Measurements from ENCODE around the gene CABP4.
"Not testable (repeated sequence)": the region's sequence is repeated elsewhere in the genome, so short reads cannot be mapped to it uniquely, and the experiment has no call there.

CABP4 gene

DNA sequence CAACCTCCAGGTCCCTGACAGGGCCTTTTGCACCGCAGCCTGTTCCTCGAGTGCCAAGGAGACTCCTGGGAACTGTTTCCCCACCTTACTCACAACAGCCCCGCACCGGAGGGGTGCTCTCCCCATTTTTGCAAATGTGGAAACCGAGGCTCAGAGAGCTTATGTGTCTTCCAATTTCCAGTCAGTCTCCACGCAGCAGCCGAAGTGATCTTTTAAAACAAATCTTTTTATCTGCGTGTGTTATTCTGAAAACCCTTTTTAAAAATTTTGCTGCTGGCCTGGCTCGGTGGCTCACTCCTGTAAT lies 14.3 kb downstream of the CABP4 start:
- DNase-seq (ENCODE audit: low spot score) (no peak), ATAC-seq (ENCODE audit: low read depth) (no peak)
- peak overlapping the region; percentile 93 for H3K4me3 ChIP-seq (ENCODE audit: severe bottlenecking)
- no peaks in the 10 kb centered on the region for H3K27me3 ChIP-seq (ENCODE audit: insufficient read depth, poor library complexity, severe bottlenecking)
- no peaks in the 10 kb centered on the region for H3K4me1 ChIP-seq (ENCODE audit: insufficient read depth, poor library complexity, severe bottlenecking)
- no peaks in the 10 kb centered on the region for H3K36me3 ChIP-seq (ENCODE audit: low read depth)
- TF ChIP-seq, protein P1, sequence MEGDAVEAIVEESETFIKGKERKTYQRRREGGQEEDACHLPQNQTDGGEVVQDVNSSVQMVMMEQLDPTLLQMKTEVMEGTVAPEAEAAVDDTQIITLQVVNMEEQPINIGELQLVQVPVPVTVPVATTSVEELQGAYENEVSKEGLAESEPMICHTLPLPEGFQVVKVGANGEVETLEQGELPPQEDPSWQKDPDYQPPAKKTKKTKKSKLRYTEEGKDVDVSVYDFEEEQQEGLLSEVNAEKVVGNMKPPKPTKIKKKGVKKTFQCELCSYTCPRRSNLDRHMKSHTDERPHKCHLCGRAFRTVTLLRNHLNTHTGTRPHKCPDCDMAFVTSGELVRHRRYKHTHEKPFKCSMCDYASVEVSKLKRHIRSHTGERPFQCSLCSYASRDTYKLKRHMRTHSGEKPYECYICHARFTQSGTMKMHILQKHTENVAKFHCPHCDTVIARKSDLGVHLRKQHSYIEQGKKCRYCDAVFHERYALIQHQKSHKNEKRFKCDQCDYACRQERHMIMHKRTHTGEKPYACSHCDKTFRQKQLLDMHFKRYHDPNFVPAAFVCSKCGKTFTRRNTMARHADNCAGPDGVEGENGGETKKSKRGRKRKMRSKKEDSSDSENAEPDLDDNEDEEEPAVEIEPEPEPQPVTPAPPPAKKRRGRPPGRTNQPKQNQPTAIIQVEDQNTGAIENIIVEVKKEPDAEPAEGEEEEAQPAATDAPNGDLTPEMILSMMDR (IDR thresholded peaks at IDR 0.05; ENCODE audit: poor library complexity, severe bottlenecking) = peak; percentile 32
- H3K9me3 ChIP-seq (ENCODE audit: severe bottlenecking) = no peaks in the 10 kb centered on the region
- H3K27ac ChIP-seq (ENCODE audit: poor library complexity, severe bottlenecking) = peak overlapping the region; percentile 76

DNA sequence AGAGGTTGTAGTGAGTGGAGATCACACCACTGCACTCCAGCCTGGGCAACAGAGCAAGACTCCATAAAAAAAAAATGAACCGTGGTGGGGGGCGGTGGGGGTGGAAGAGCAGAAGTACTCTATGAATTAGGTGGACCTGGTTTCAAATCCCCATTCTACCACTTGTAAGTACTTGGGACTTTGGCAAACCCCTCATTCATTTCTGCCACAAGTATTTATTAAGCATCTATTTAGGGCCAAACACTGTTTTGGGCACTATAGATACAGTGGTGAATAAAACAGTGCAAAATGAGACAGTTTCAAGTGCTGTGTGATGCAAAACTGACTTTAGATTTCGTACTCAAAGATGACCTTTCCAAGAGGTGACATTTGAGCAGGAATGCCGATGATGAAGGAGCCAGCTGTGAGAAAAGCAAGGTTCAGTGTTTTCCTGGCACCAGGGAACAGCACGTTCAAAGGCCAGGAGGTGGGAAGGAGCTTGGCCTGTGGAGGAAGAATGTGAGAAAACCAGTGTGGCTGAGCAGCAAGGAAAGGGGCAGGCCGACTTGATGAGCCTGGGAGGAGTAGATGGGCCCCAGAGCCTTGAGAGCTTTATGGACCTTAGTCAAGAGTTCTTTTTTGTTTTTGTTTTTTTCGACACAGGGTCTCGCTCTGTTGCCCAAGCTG lies 15.3 kb downstream of the CABP4 start:
- Histone ChIP-seq H3K4me3 (ENCODE audit: severe bottlenecking) (no peak overlapping the region), H3K36me3 (ENCODE audit: low read depth) (no peaks in the 10 kb centered on the region), H3K27me3 (ENCODE audit: insufficient read depth, poor library complexity, severe bottlenecking) (no peaks in the 10 kb centered on the region), H3K9me3 (ENCODE audit: severe bottlenecking) (no peaks in the 10 kb centered on the region), H3K27ac (ENCODE audit: poor library complexity, severe bottlenecking) (no peak overlapping the region), H3K4me1 (ENCODE audit: insufficient read depth, poor library complexity, severe bottlenecking) (no peaks in the 10 kb centered on the region)
- DNase-seq (ENCODE audit: low spot score) (no peak), ATAC-seq (ENCODE audit: low read depth) (no peak)
- TF ChIP-seq, protein P1 (IDR thresholded peaks at IDR 0.05; ENCODE audit: poor library complexity, severe bottlenecking) = no peak

DNA sequence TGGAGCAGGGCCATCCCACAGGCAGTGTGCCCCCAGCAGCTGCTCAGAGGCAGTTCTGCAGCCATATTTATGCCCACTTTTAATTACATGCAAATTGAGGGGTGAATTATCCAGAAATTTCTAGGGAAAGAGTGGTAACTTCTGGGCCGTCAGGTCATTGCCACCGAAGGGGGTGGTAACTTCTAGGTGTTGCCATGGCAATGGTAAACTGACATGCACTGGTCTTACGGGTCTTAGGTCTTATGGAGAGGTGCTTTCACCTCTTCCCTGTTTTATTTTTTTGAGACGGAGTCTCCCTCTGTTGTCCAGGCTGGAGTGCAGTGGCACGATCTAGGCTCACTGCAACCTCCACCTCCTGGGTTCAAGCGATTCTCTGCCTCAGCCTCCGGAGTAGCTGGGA lies 17.7 kb downstream of the CABP4 start:
- DNase-seq (ENCODE audit: low spot score) (no peak), ATAC-seq (ENCODE audit: low read depth) (no peak)
- TF ChIP-seq, protein P1 (IDR thresholded peaks at IDR 0.05; ENCODE audit: poor library complexity, severe bottlenecking) = no peak
- no peak overlapping the region for H3K27ac ChIP-seq (ENCODE audit: poor library complexity, severe bottlenecking)
- H3K36me3 ChIP-seq (ENCODE audit: low read depth) = no peaks in the 10 kb centered on the region
- H3K9me3 ChIP-seq (ENCODE audit: severe bottlenecking) = no peaks in the 10 kb centered on the region
- H3K27me3 ChIP-seq (ENCODE audit: insufficient read depth, poor library complexity, severe bottlenecking) = no peaks in the 10 kb centered on the region
- H3K4me1 ChIP-seq (ENCODE audit: insufficient read depth, poor library complexity, severe bottlenecking) = no peaks in the 10 kb centered on the region
- no peak overlapping the region for H3K4me3 ChIP-seq (ENCODE audit: severe bottlenecking)

DNA sequence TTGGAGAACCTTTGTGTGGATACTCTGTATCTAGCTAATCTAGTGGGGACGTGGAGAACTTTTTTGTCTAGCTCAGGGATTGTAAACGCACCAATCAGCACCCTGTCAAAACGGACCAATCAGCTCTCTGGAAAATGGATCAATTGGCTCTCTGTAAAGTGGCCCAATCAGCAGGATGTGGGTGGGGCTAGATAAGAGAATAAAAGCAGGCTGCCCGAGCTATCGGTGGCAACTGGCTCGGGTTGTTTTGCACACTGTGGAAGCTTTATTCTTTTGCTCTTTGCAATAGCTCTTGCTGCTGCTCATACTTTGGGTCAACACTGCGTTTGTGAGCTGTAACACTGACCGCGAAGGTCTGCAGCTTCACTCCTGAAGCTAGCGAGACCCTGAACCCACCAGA lies 21.5 kb downstream of the CABP4 start:
- not testable (repeated sequence) for H3K27me3 ChIP-seq (ENCODE audit: insufficient read depth, poor library complexity, severe bottlenecking); ATAC-seq (ENCODE audit: low read depth); H3K27ac ChIP-seq (ENCODE audit: poor library complexity, severe bottlenecking); H3K9me3 ChIP-seq (ENCODE audit: severe bottlenecking); H3K4me3 ChIP-seq (ENCODE audit: severe bottlenecking); H3K36me3 ChIP-seq (ENCODE audit: low read depth); DNase-seq (ENCODE audit: low spot score); H3K4me1 ChIP-seq (ENCODE audit: insufficient read depth, poor library complexity, severe bottlenecking)

DNA sequence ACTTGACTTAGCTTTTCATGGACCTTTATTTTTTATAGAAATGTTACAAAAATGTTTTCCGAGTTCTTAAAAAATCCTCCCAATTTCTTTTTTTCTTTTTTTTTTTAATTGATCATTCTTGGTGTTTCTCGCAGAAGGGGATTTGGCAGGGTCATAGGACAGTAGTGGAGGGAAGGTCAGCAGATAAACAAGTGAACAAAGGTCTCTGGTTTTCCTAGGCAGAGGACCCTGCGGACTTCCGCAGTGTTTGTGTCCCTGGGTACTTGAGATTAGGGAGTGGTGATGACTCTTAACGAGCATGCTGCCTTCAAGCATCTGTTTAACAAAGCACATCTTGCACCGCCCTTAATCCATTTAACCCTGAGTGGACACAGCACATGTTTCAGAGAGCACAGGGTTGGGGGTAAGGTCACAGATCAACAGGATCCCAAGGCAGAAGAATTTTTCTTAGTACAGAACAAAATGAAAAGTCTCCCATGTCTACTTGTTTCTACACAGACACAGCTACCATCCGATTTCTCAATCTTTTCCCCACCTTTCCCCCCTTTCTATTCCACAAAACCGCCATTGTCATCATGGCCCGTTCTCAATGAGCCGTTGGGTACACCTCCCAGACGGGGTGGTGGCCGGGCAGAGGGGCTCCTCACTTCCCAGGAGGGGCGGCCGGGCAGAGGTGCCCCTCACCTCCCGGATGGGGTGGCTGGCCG lies 22.3 kb downstream of the CABP4 start:
- not testable (repeated sequence) for ATAC-seq (ENCODE audit: low read depth); H3K4me3 ChIP-seq (ENCODE audit: severe bottlenecking); DNase-seq (ENCODE audit: low spot score); H3K36me3 ChIP-seq (ENCODE audit: low read depth); H3K27ac ChIP-seq (ENCODE audit: poor library complexity, severe bottlenecking); H3K4me1 ChIP-seq (ENCODE audit: insufficient read depth, poor library complexity, severe bottlenecking); H3K9me3 ChIP-seq (ENCODE audit: severe bottlenecking); H3K27me3 ChIP-seq (ENCODE audit: insufficient read depth, poor library complexity, severe bottlenecking)

Measured in RWPE2 (cell line).